HCT116 (cell line): ENCODE measurements around the gene TULP4. TPM values are rescaled to one million over a fixed set of nuclear protein-coding genes. Genes with fewer than 3 reads are reported as not detected.

ENCODE experiments used
- ATAC-seq: fragments of 200-7000 bp; cut with Tn5 transposase; 2 replicates; pipeline ENCODE4 v1.9.1; 2020; ENCODE audit warnings: mild to moderate bottlenecking, moderate library complexity
- BruUV-seq: library from RNA; stranded (reverse); fragments of 400-500 nt; replicated peaks from 2 replicates; lab custom pipeline; 2021; lab: Mats Ljungman, UMichigan
- CTCF ChIA-PET: fragments of 300-600 bp; sonication (Branson Sonifier 250); formaldehyde crosslinking; loops from one replicate; lab custom pipeline; 2021; ENCODE audit warnings: antibody characterized with exemption; lab: Charles Lee
- POLR2A ChIA-PET: fragments of 300-600, 350-600 bp; sonication (Branson Sonifier 250); formaldehyde crosslinking; loops from one replicate; lab custom pipeline; 2021; ENCODE audit warnings: antibody characterized with exemption; lab: Charles Lee
- RAD21 ChIA-PET, 2 experiments: fragments of 300-600 bp; sonication (Branson Sonifier 250); formaldehyde crosslinking; loops; one replicate each; lab custom pipeline; 2023; ENCODE audit warnings: low total read pairs in 2 of 2; ENCODE audit not compliant: uncharacterized antibody in 2 of 2, unreplicated experiment in 2 of 2, low non-redundant PET in 1 of 2; lab: Charles Lee
- DNase-seq: peaks from one replicate; pipeline ENCODE4 v3.0.0-alpha.2; 2010; ENCODE audit warnings: low read depth, low spot score
- H2AFZ ChIP-seq: fragments of 200-600 bp; shearing (Covaris generic), sonication (generic); 2 replicates; pipeline ENCODE4 v1.6.1; 2017; ENCODE audit warnings: low read depth, mixed run types, mixed read lengths, antibody characterized with exemption, low read length; ENCODE audit not compliant: poor library complexity, severe bottlenecking
- H3K27ac ChIP-seq: 2 replicates; pipeline ENCODE4 v1.5.1; 2012; ENCODE audit warnings: low read depth, low read length
- H3K27me3 ChIP-seq: fragments of 200-600 bp; sonication (generic); 2 replicates; pipeline ENCODE4 v1.6.1; 2016; ENCODE audit warnings: mixed run types, low read length, mixed read lengths; ENCODE audit not compliant: insufficient read depth
- H3K36me3 ChIP-seq, 2 experiments: fragments of 200-500 bp in 1 of 2; fragments of 200-600 bp in 1 of 2; sonication (Bioruptor generic) in 1 of 2; sonication (generic) in 1 of 2; 2 replicates each; pipeline versions ENCODE4 v1.5.1 to v1.6.1; 2014 to 2016; ENCODE audit warnings: low read length in 2 of 2, inconsistent platforms in 1 of 2, mixed read lengths in 1 of 2, mixed run types in 1 of 2; ENCODE audit not compliant: insufficient read depth in 2 of 2, control insufficient read depth in 1 of 2
- H3K4me1 ChIP-seq, 2 experiments: fragments of 200-600 bp in 1 of 2; sonication (generic) in 1 of 2; 2 replicates each; pipeline versions ENCODE4 v1.5.1 to v1.6.1; 2012 to 2017; ENCODE audit warnings: low read length in 2 of 2, inconsistent platforms in 1 of 2, mild to moderate bottlenecking in 1 of 2, mixed read lengths in 1 of 2, mixed run types in 1 of 2, moderate library complexity in 1 of 2; ENCODE audit not compliant: insufficient read depth in 2 of 2, control insufficient read depth in 1 of 2
- H3K4me2 ChIP-seq: fragments of 200-600 bp; sonication (generic); 2 replicates; pipeline ENCODE4 v1.6.1; 2017; ENCODE audit warnings: mixed run types, low read length, mixed read lengths
- H3K4me3 ChIP-seq, 2 experiments: fragments of 200-600 bp in 1 of 2; sonication (generic) in 1 of 2; replicated peaks in 1 of 2; 2 replicates each; pipeline ENCODE4 v1.5.1; 2011 to 2016; ENCODE audit warnings: low read length in 2 of 2, control low read depth in 1 of 2, low read depth in 1 of 2, mild to moderate bottlenecking in 1 of 2, mixed read lengths in 1 of 2, mixed run types in 1 of 2
- H3K79me2 ChIP-seq: fragments of 200-600 bp; sonication (generic); 2 replicates; pipeline ENCODE4 v1.6.1; 2017; ENCODE audit warnings: mild to moderate bottlenecking, mixed run types, low read length, moderate library complexity, mixed read lengths; ENCODE audit not compliant: insufficient read depth
- H3K9ac ChIP-seq: fragments of 200-600 bp; sonication (generic); 2 replicates; pipeline ENCODE4 v1.6.1; 2016; ENCODE audit warnings: low read length, mixed read lengths
- H3K9me2 ChIP-seq: fragments of 200-600 bp; sonication (generic), shearing (Covaris generic); 2 replicates; pipeline ENCODE4 v1.6.1; 2017; ENCODE audit warnings: mixed run types, mild to moderate bottlenecking, moderate library complexity; ENCODE audit not compliant: insufficient read depth
- H3K9me3 ChIP-seq, 2 experiments: fragments of 200-500 bp in 1 of 2; fragments of 200-600 bp in 1 of 2; sonication (Bioruptor generic) in 1 of 2; sonication (generic) in 1 of 2; 2 replicates each; pipeline ENCODE4 v1.6.1; 2014 to 2017; ENCODE audit warnings: low read length in 2 of 2, mixed read lengths in 2 of 2, inconsistent platforms in 1 of 2, low read depth in 1 of 2, mild to moderate bottlenecking in 1 of 2, mixed run types in 1 of 2, moderate library complexity in 1 of 2; ENCODE audit not compliant: control insufficient read depth in 1 of 2, insufficient read depth in 1 of 2
- H4K20me1 ChIP-seq: fragments of 200-600 bp; sonication (generic), shearing (Covaris generic); 2 replicates; pipeline ENCODE4 v1.6.1; 2017; ENCODE audit warnings: mixed run types, mild to moderate bottlenecking, moderate library complexity; ENCODE audit not compliant: insufficient read depth
- CBX3 ChIP-seq: IDR thresholded peaks from 2 replicates; pipeline ENCODE4 v1.6.1; 2012; ENCODE audit warnings: low read depth
- CTCF ChIP-seq, 3 experiments: fragments of 200-600 bp in 1 of 3; sonication (generic) in 1 of 3; IDR thresholded peaks in 2 of 3; conservative IDR thresholded peaks in 1 of 3; 2 replicates each; pipeline ENCODE4 v1.5.1; 2012 to 2017; ENCODE audit warnings: low read depth in 2 of 3, low read length in 2 of 3, antibody characterized with exemption in 1 of 3, borderline replicate concordance in 1 of 3, control low read depth in 1 of 3, mild to moderate bottlenecking in 1 of 3, mixed read lengths in 1 of 3, mixed run types in 1 of 3, moderate library complexity in 1 of 3; ENCODE audit not compliant: insufficient read depth in 1 of 3
- ELF1 ChIP-seq: IDR thresholded peaks from 2 replicates; pipeline ENCODE4 v1.6.1; 2012; ENCODE audit warnings: low read depth, borderline replicate concordance
- EZH2 ChIP-seq: fragments of 200-600 bp; sonication (generic); IDR thresholded peaks from 2 replicates; pipeline ENCODE4 v1.6.1; 2017; ENCODE audit warnings: antibody characterized with exemption, mixed run types
- EZH2phosphoT487 ChIP-seq: fragments of 200-600 bp; IDR thresholded peaks from 2 replicates; pipeline ENCODE4 v1.6.1; 2018; ENCODE audit warnings: antibody characterized with exemption, borderline replicate concordance
- FOSL1 ChIP-seq: IDR thresholded peaks from 2 replicates; pipeline ENCODE4 v1.6.1; 2012; ENCODE audit warnings: low read depth
- JUND ChIP-seq: IDR thresholded peaks from 2 replicates; pipeline ENCODE4 v1.6.1; 2012
- SIN3A ChIP-seq: IDR thresholded peaks from 2 replicates; pipeline ENCODE4 v1.6.1; 2012; ENCODE audit warnings: low read depth
- SP1 ChIP-seq: IDR thresholded peaks from 2 replicates; pipeline ENCODE4 v1.6.1; 2012; ENCODE audit warnings: low read depth
- SRF ChIP-seq: IDR thresholded peaks from 2 replicates; pipeline ENCODE4 v1.6.1; 2012; ENCODE audit warnings: low read depth
- TCF7L2 ChIP-seq: IDR thresholded peaks from 2 replicates; pipeline ENCODE4 v1.7.0; 2011; ENCODE audit warnings: borderline replicate concordance, inconsistent platforms; ENCODE audit not compliant: insufficient read depth, insufficient read length; ENCODE audit errors: extremely low read depth
- ZNF274 ChIP-seq: fragments of 200-500 bp; sonication (Bioruptor generic); IDR thresholded peaks from 2 replicates; pipeline ENCODE4 v1.6.1; 2014; ENCODE audit warnings: mild to moderate bottlenecking, low read depth, low read length, inconsistent platforms
- intact Hi-C: fragments of 100-400 bp; cut with micrococcal nuclease; formaldehyde crosslinking; loops from 2 replicates; pipeline ENCODE4 v1.10.0; 2022
- total RNA-seq: library from RNA; stranded (reverse); gene quantifications from one replicate; pipeline ENCODE4 v1.2.1, GENCODE V29; 2021; ENCODE audit not compliant: unreplicated experiment
- TF ChIP-seq, protein P1 (sequence below): IDR thresholded peaks from 2 replicates; pipeline ENCODE4 v1.6.1; 2011; ENCODE audit warnings: mild to moderate bottlenecking, low read length, moderate library complexity; ENCODE audit not compliant: insufficient replicate concordance; ENCODE audit errors: extremely low read depth

Gene TULP4
- total RNA-seq, 1 experiment from 2014 or later = 70.8 TPM

GRCh38 chr6:158279615-158280014 is 32.6 kb upstream of the TULP4 start:
- Histone ChIP-seq H4K20me1 (no peaks in the 10 kb centered on the region), H3K27me3 (no peaks in the 10 kb centered on the region), H3K9me3 (no peaks in the 10 kb centered on the region), H3K9ac (no peak overlapping the region), H3K79me2 (peaks cover 43% of the 10 kb centered on the region), H3K36me3 (no peaks in the 10 kb centered on the region), H3K4me1 (no peaks in the 10 kb centered on the region), H3K27ac (no peak overlapping the region), H3K9me2 (no peaks in the 10 kb centered on the region), H3K4me3 (no peak overlapping the region), H3K4me2 (no peak overlapping the region), H2AFZ (no peak overlapping the region)
- BruUV-seq = no TSS peak
- ATAC-seq (no peak), DNase-seq (no peak)
- ChIA-PET POLR2A (no interaction called here), CTCF (no interaction called here), RAD21 (no interaction called here)
- intact Hi-C loops = no loop called here
- TF ChIP-seq SIN3A (no peak), SP1 (no peak)

DNA sequence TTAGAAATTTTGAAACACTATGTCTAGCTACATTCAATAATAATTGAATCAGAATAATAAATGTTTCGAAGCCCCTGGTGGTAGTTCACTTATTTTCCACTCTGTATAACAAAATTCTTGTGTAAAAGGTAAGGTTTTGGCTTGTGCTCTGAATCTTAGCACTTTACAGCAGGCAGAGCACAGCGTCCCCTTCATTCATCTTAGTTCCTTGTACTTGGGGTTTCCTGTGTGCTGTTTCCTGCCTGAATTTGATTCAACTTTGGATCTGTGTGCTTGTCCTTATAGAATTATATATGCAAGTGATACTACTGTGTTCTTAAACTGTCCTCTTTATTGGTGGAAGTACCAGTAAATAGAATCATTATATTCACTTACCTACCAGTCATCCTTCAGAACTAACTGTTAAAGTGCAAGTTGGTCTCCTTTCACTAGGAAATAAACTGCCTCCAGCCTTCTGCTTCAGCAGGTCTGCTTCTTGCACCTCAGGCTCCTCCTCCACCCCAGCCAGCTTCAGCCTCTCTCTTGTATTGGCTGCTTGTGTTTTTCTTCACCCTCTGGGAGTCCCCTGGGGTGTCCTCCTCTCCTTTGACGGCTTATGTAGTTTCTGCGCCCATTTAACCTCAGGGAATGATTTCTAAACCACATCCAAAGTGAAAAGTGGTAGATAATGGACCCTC is 28.8 kb upstream of the TULP4 start:
- Histone ChIP-seq H2AFZ (no peak overlapping the region), H3K4me2 (no peak overlapping the region), H3K27me3 (no peaks in the 10 kb centered on the region), H4K20me1 (no peaks in the 10 kb centered on the region), H3K36me3 (no peaks in the 10 kb centered on the region)
- BruUV-seq = no TSS peak
- POLR2A ChIA-PET = no interaction called here
- intact Hi-C loops = no loop called here
- TF ChIP-seq FOSL1 = no peak
- TF ChIP-seq ZNF274 = no peak
- TF ChIP-seq, protein P1, sequence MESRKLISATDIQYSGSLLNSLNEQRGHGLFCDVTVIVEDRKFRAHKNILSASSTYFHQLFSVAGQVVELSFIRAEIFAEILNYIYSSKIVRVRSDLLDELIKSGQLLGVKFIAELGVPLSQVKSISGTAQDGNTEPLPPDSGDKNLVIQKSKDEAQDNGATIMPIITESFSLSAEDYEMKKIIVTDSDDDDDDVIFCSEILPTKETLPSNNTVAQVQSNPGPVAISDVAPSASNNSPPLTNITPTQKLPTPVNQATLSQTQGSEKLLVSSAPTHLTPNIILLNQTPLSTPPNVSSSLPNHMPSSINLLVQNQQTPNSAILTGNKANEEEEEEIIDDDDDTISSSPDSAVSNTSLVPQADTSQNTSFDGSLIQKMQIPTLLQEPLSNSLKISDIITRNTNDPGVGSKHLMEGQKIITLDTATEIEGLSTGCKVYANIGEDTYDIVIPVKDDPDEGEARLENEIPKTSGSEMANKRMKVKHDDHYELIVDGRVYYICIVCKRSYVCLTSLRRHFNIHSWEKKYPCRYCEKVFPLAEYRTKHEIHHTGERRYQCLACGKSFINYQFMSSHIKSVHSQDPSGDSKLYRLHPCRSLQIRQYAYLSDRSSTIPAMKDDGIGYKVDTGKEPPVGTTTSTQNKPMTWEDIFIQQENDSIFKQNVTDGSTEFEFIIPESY = no peak
- no peak for TF ChIP-seq EZH2
- TF ChIP-seq TCF7L2 = no peak
- no peak for TF ChIP-seq ELF1
- TF ChIP-seq CTCF (IDR thresholded peaks at IDR 0.05 in 2 of 3, conservative IDR thresholded peaks at IDR 0.05 in 1 of 3; ENCODE audit: borderline replicate concordance in 1 of 3, insufficient read depth in 1 of 3, low read depth in 2 of 3, low read length in 2 of 3) = no peak
- no peak for TF ChIP-seq JUND
- TF ChIP-seq CBX3 = no peak
- TF ChIP-seq EZH2phosphoT487 = no peak
- TF ChIP-seq SRF = no peak
- TF ChIP-seq, all 23 proteins: peak for 0
- Histone ChIP-seq H3K9me3 (no peaks in the 10 kb centered on the region), H3K79me2 (peaks cover 32% of the 10 kb centered on the region), H3K9ac (no peak overlapping the region), H3K4me3 (no peak overlapping the region), H3K27ac (no peak overlapping the region), H3K4me1 (no peaks in the 10 kb centered on the region), H3K9me2 (no peaks in the 10 kb centered on the region)
- RAD21 ChIA-PET = no interaction called here
- DNase-seq (no peak), ATAC-seq (no peak)
- CTCF ChIA-PET = no interaction called here
